Brain microvascular endothelial cell (primary cell): ENCODE data around the gene FNDC3B.
A peak's percentile ranks its signal among the peaks of the same experiment; 100 is the strongest.

Experiments used
- DNase-seq: peaks from one replicate; pipeline ENCODE4 v3.0.0-alpha.2; 2020
- H3K27ac ChIP-seq: fragments of 250-450 bp; sonication (Bioruptor Pico); 2 replicates; pipeline ENCODE4 v1.5.1; 2020; ENCODE audit warnings: mild to moderate bottlenecking, moderate library complexity
- H3K27me3 ChIP-seq: fragments of 250-450 bp; sonication (Bioruptor Pico); replicated peaks from 2 replicates; pipeline ENCODE4 v1.5.1; 2020; ENCODE audit warnings: mild to moderate bottlenecking
- H3K36me3 ChIP-seq: fragments of 250-450 bp; sonication (Bioruptor Pico); replicated peaks from 2 replicates; pipeline ENCODE4 v1.5.1; 2020; ENCODE audit warnings: mild to moderate bottlenecking
- H3K4me3 ChIP-seq: 2 replicates; pipeline ENCODE4 v1.5.1; 2011; ENCODE audit warnings: low read depth, mild to moderate bottlenecking, control low read depth, low read length, moderate library complexity
- CTCF ChIP-seq: IDR thresholded peaks from 2 replicates; pipeline ENCODE4 v1.5.1; 2011; ENCODE audit warnings: low read depth, mild to moderate bottlenecking, moderate library complexity, low read length, control low read depth, inconsistent platforms; ENCODE audit errors: missing control alignments
- in situ Hi-C: cut with HindIII; loops from 2 replicates; pipeline ENCODE4 v1.10.0; 2017; ENCODE audit warnings: low sequenced_read_pairs, low pct_ligation_motif_present

Gene FNDC3B

GRCh38 chr3:172325461-172325860 is 286.1 kb downstream of the FNDC3B start:
- Histone ChIP-seq H3K36me3 (peaks cover 78% of the 10 kb centered on the region), H3K27me3 (no peaks in the 10 kb centered on the region), H3K27ac (no peak overlapping the region), H3K4me3 (no peak overlapping the region)
- no peak for TF ChIP-seq CTCF
- in situ Hi-C loops: no loop called here
- no peak for DNase-seq

DNA sequence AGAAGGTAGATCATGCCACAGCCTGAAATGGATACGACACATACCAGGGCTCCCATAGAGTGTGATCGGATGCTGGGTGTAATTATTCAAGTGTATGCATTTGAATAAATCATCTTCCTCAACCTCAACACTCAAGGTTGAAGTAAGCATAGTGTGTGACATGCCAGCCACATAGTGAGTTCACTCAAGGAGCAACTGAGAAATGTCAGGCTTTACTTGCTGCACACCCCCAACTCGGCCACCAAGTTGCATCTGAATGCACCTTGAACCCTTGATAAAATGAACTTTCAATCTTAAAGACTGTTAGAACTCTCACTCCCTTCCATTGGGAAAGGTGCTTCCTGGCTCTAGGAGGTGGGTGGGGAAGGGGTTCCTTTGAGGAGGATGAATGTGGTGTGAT is 287.6 kb downstream of the FNDC3B start:
- Histone ChIP-seq H3K27ac (no peak overlapping the region), H3K4me3 (no peak overlapping the region), H3K36me3 (peaks cover 86% of the 10 kb centered on the region), H3K27me3 (no peaks in the 10 kb centered on the region)
- in situ Hi-C loops: no loop called here
- DNase-seq: no peak
- TF ChIP-seq CTCF: no peak

DNA sequence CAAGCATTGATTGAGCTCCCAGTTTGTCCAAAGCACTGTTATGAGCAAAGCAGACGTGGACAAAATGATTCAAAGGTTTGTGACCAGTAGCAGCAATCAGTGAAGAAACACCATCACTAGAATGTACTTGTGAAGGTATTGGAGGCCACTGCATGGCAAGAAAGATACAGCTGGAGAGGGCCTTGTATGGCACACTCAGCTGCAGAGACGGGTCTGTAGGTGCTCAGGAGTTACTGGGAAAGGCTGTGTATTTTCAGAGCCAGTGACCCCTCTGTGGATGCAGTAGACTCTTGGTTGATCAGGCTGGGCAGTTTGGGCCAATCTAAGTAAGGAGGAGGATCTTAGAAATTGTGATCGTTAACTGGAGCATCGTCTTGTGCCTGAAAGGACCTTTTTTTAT is 288.9 kb downstream of the FNDC3B start:
- H3K4me3 ChIP-seq: no peak overlapping the region
- no peaks in the 10 kb centered on the region for H3K27me3 ChIP-seq
- no peak overlapping the region for H3K27ac ChIP-seq
- DNase-seq: no peak
- TF ChIP-seq CTCF: no peak
- in situ Hi-C loops: no loop called here
- H3K36me3 ChIP-seq: peaks cover 82% of the 10 kb centered on the region

GRCh38 chr3:172329070-172329469 is 289.7 kb downstream of the FNDC3B start:
- peaks cover 83% of the 10 kb centered on the region for H3K36me3 ChIP-seq
- no peak for DNase-seq
- no peak overlapping the region for H3K27ac ChIP-seq
- no peaks in the 10 kb centered on the region for H3K27me3 ChIP-seq
- in situ Hi-C loops: no loop called here
- peak; percentile 35 for TF ChIP-seq CTCF
- H3K4me3 ChIP-seq: no peak overlapping the region

DNA sequence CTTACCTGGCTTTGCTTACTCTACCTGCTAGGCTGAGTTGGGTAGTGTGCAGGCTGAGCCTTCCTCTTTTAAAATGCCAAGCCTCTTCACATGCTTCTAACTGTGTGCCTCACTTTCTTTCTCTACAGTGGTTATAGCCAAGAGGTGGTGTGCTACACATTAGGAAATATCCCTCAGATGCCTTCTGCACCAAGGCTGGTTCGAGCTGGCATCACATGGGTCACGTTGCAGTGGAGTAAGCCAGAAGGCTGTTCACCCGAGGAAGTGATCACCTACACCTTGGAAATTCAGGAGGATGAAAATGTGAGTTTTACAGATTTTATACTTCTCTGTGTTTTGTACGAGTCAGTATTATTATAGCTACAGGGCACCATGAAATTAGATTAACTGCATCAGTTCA is 291.0 kb downstream of the FNDC3B start:
- in situ Hi-C loops: no loop called here
- Histone ChIP-seq H3K4me3 (no peak overlapping the region), H3K27ac (no peak overlapping the region), H3K36me3 (peaks cover 81% of the 10 kb centered on the region), H3K27me3 (no peaks in the 10 kb centered on the region)
- no peak for DNase-seq
- TF ChIP-seq CTCF: no peak

DNA sequence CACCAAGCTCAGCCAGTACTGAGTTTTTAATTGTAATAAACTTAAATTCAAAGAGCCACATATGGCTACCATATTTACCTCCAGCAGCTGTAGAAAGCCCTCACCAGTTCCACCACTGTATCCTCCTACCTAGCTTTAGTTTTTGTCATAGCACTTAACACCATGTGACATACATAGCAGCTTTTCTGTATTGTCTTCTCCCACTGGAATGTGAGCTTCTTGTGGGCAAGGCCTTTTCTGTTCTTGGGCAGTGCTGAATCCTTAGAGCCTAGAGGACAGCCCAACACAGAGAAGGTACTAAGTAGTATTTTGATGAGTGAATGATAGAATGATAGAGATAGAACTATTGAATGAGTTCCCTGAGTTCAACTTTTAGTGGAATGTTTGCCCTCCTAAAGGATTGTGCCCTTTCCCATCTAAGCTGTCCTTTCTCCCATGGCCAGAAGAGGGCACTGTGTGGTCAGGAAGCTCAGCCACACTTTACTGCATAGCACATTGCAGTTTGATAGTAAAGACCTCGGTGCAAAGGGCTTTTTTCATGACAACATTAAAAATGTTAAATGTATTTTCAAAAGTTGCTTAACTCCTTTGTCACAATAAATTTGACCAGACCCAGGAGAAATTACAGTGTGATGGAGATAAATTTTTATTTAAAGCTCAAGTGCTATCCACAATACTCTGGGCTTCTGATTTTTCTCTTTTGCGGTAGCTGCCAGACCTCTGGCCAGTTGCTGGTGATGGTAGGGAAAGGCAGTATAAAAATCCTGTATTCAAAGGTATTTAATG is 293.1 kb downstream of the FNDC3B start:
- in situ Hi-C loops: no loop called here
- TF ChIP-seq CTCF: peak; percentile 95
- H3K27ac ChIP-seq: no peak overlapping the region
- peaks cover 70% of the 10 kb centered on the region for H3K36me3 ChIP-seq
- H3K27me3 ChIP-seq: no peaks in the 10 kb centered on the region
- H3K4me3 ChIP-seq: no peak overlapping the region
- peak; percentile 56 for DNase-seq
